ENCODE data around the gene BRD3OS.

- no peak for TF ChIP-seq CTCF (IDR thresholded peaks at IDR 0.05 in 4 of 5, conservative IDR thresholded peaks at IDR 0.05 in 1 of 5)
- no peak for TF ChIP-seq POLR2A (IDR thresholded peaks at IDR 0.05)
These were observed 593 bp downstream of the BRD3OS start for GRCh38 chr9:134025606-134026541.

All from gastrocnemius medialis (tissue), 4 donors.